Spinal cord (tissue), 10 donors: ENCODE measurements around the gene IL1RN. TPM values are rescaled to one million over a fixed set of nuclear protein-coding genes. Genes with fewer than 3 reads are reported as not detected.

Experiments used
- DNase-seq, 6 donors: peaks; one replicate each; pipeline versions ENCODE4 v3.0.0 to v3.0.0-alpha.2; 2013 to 2015; ENCODE audit warnings: low spot score in 6 of 6, low read depth in 4 of 6
- H3K27ac ChIP-seq: one replicate; pipeline ENCODE4 v1.5.1; 2013; ENCODE audit warnings: low read depth, low read length, control low read depth
- H3K27me3 ChIP-seq: one replicate; pipeline ENCODE4 v1.6.1; 2013; ENCODE audit warnings: low read length; ENCODE audit not compliant: control insufficient read depth, insufficient read depth
- H3K36me3 ChIP-seq: one replicate; pipeline ENCODE4 v1.6.1; 2013; ENCODE audit warnings: low read length; ENCODE audit not compliant: control insufficient read depth, insufficient read depth
- H3K4me1 ChIP-seq: one replicate; pipeline ENCODE4 v1.6.1; 2013; ENCODE audit warnings: low read length; ENCODE audit not compliant: control insufficient read depth, insufficient read depth
- H3K4me3 ChIP-seq: one replicate; pipeline ENCODE4 v1.5.1; 2013; ENCODE audit warnings: low read depth, low read length, control low read depth
- H3K9me3 ChIP-seq: one replicate; pipeline ENCODE4 v1.6.1; 2013; ENCODE audit warnings: low read length; ENCODE audit not compliant: control insufficient read depth, insufficient read depth
- WGBS: methylation state at CpG from one replicate; pipeline ENCODE4 v1.1.5; 2013; ENCODE audit warnings: missing lambda C conversion rate; ENCODE audit not compliant: insufficient coverage; 5-methylcytosine and 5-hydroxymethylcytosine counted together
- polyA plus RNA-seq, 2 donors: library from polyadenylated mRNA; unstranded; fragments of 120-200 nt; gene quantifications; one replicate each; pipeline ENCODE4 v1.2.1, GENCODE V29; 2013; ENCODE audit not compliant: insufficient read length in 2 of 2
- total RNA-seq, 2 donors: library from RNA; depleted of rRNA in 1 of 2; stranded (reverse); fragments of 120-200 nt in 1 of 2; fragments of >200 nt in 1 of 2; gene quantifications; one replicate each; pipeline versions ENCODE4 v1.2.3 to v1.2.4, GENCODE V29; 2013 to 2014
- donor health status: healthy.

Gene IL1RN
- total and polyA plus RNA-seq, 4 donors = 0.24 to 1.8 (median 0.37) TPM

GRCh38 chr2:113160962-113161361 lies 33.6 kb downstream of the IL1RN start:
- peaks cover 4% of the 10 kb centered on the region for H3K27me3 ChIP-seq
- no peak overlapping the region for H3K4me3 ChIP-seq
- no peak for DNase-seq
- H3K4me1 ChIP-seq = peaks cover 14% of the 10 kb centered on the region
- WGBS = 90% methylated on average over 5 of the region's 5 CpGs
- H3K27ac ChIP-seq = no peak overlapping the region
- no peaks in the 10 kb centered on the region for H3K36me3 ChIP-seq
- no peaks in the 10 kb centered on the region for H3K9me3 ChIP-seq

GRCh38 chr2:113162173-113162572 lies 34.8 kb downstream of the IL1RN start:
- Histone ChIP-seq H3K4me1 (peaks cover 14% of the 10 kb centered on the region), H3K36me3 (no peaks in the 10 kb centered on the region), H3K27me3 (peaks cover 4% of the 10 kb centered on the region), H3K4me3 (no peak overlapping the region), H3K27ac (no peak overlapping the region), H3K9me3 (no peaks in the 10 kb centered on the region)
- no peak for DNase-seq
- WGBS = 95% methylated on average over 6 of the region's 10 CpGs

- Histone ChIP-seq H3K27ac (no peak overlapping the region), H3K36me3 (no peaks in the 10 kb centered on the region), H3K4me3 (no peak overlapping the region), H3K27me3 (peaks cover 3% of the 10 kb centered on the region), H3K4me1 (peaks cover 10% of the 10 kb centered on the region), H3K9me3 (no peaks in the 10 kb centered on the region)
- no peak for DNase-seq
Measured at GRCh38 chr2:113162869-113163268, 35.5 kb downstream of the IL1RN start.

- peaks cover 6% of the 10 kb centered on the region for H3K4me1 ChIP-seq
- no peak overlapping the region for H3K4me3 ChIP-seq
- no peaks in the 10 kb centered on the region for H3K27me3 ChIP-seq
- WGBS = 82% methylated on average over 11 of the region's 11 CpGs
- no peak for DNase-seq
- H3K36me3 ChIP-seq = no peaks in the 10 kb centered on the region
- H3K9me3 ChIP-seq = no peaks in the 10 kb centered on the region
- H3K27ac ChIP-seq = no peak overlapping the region
Measured at GRCh38 chr2:113164215-113164929, 37.0 kb downstream of the IL1RN start.

- no peaks in the 10 kb centered on the region for H3K36me3 ChIP-seq
- H3K4me1 ChIP-seq = peaks cover 6% of the 10 kb centered on the region
- WGBS = 53% methylated on average over 10 of the region's 10 CpGs
- no peak overlapping the region for H3K27ac ChIP-seq
- no peaks in the 10 kb centered on the region for H3K9me3 ChIP-seq
- H3K27me3 ChIP-seq = no peaks in the 10 kb centered on the region
- peak in 1 of 6 donors; percentile 18 for DNase-seq
- no peak overlapping the region for H3K4me3 ChIP-seq
Measured at GRCh38 chr2:113164930-113165585, 37.7 kb downstream of the IL1RN start.

- Histone ChIP-seq H3K4me3 (no peak overlapping the region), H3K36me3 (no peaks in the 10 kb centered on the region), H3K9me3 (no peaks in the 10 kb centered on the region), H3K27me3 (no peaks in the 10 kb centered on the region), H3K4me1 (peaks cover 6% of the 10 kb centered on the region), H3K27ac (no peak overlapping the region)
- 100% methylated on average over 6 of the region's 7 CpGs for WGBS
- no peak for DNase-seq
Measured at GRCh38 chr2:113166187-113166645, 38.8 kb downstream of the IL1RN start.

GRCh38 chr2:113167115-113167932 lies 39.9 kb downstream of the IL1RN start:
- Histone ChIP-seq H3K27me3 (no peaks in the 10 kb centered on the region), H3K9me3 (no peaks in the 10 kb centered on the region), H3K4me1 (peaks cover 6% of the 10 kb centered on the region), H3K36me3 (no peaks in the 10 kb centered on the region), H3K4me3 (no peak overlapping the region), H3K27ac (no peak overlapping the region)
- 75% methylated on average over 11 of the region's 12 CpGs for WGBS
- no peak for DNase-seq

- Histone ChIP-seq H3K4me3 (no peak overlapping the region), H3K27me3 (no peaks in the 10 kb centered on the region), H3K4me1 (peaks cover 6% of the 10 kb centered on the region), H3K36me3 (no peaks in the 10 kb centered on the region), H3K27ac (no peak overlapping the region), H3K9me3 (no peaks in the 10 kb centered on the region)
- DNase-seq = no peak
- 90% methylated on average over 5 of the region's 6 CpGs for WGBS
Measured at GRCh38 chr2:113167962-113168340, 40.6 kb downstream of the IL1RN start.

- Histone ChIP-seq H3K27me3 (no peaks in the 10 kb centered on the region), H3K4me1 (peaks cover 6% of the 10 kb centered on the region), H3K36me3 (no peaks in the 10 kb centered on the region), H3K9me3 (no peaks in the 10 kb centered on the region), H3K27ac (no peak overlapping the region), H3K4me3 (no peak overlapping the region)
- DNase-seq = no peak
- WGBS = 91% methylated on average over 6 of the region's 8 CpGs
Measured at GRCh38 chr2:113169002-113169530, 41.7 kb downstream of the IL1RN start.
